K562 (cell line): Measurements from ENCODE around the gene YPEL2. TPM values are rescaled to one million over a fixed set of nuclear protein-coding genes. Genes with fewer than 3 reads are reported as not detected.

Source experiments
- ATAC-seq: fragments of 200-7000 bp; cut with Tn5 transposase; 3 replicates; pipeline ENCODE4 v1.9.1; 2020; ENCODE audit warnings: moderate library complexity
- BruUV-seq: library from RNA; stranded (reverse); fragments of 400-500 nt; replicated peaks from 2 replicates; lab custom pipeline; 2021; lab: Mats Ljungman, UMichigan
- CTCF ChIA-PET: fragments of 300-600 bp; formaldehyde crosslinking; extraction: SDS; loops from one replicate; lab custom pipeline; 2021; ENCODE audit warnings: low intra/inter-chr PET ratio; lab: Yijun Ruan, JAX
- POLR2A ChIA-PET: fragments of 300-600, 350-650 bp; sonication (Branson Sonifier 250); formaldehyde crosslinking; extraction: SDS; loops from one replicate; lab custom pipeline; 2021; ENCODE audit warnings: antibody characterized with exemption, inconsistent platforms; lab: Yijun Ruan, JAX
- DNase-seq, 4 experiments: peaks; one replicate each; pipeline versions ENCODE4 v3.0.0 to v3.0.0-alpha.2; 2011 to 2018; ENCODE audit warnings: low spot score in 3 of 4, mixed read lengths in 3 of 4; ENCODE audit errors: extremely low read depth in 1 of 4
- FAIRE-seq: peaks from 2 replicates; lab custom pipeline; 2011; peaks lifted over from hg19 to GRCh38; lab: Jason Lieb, UNC
- H2AFZ ChIP-seq: 2 replicates; pipeline ENCODE4 v1.6.0; 2011; ENCODE audit warnings: low read depth, low read length, control low read depth, inconsistent platforms
- H3K27ac ChIP-seq: fragments of 200-600 bp; 3 replicates; pipeline ENCODE4 v1.8.0; 2011; ENCODE audit warnings: low read depth, mild to moderate bottlenecking, control low read depth, inconsistent platforms, low read length, moderate library complexity, mixed read lengths; ENCODE audit errors: extremely low read depth
- H3K27me3 ChIP-seq, 2 experiments: fragments of 300-600 bp in 1 of 2; 2 replicates in 1 of 2; 3 replicates in 1 of 2; pipeline versions ENCODE4 v1.6.0 to v1.8.0; 2011; ENCODE audit warnings: inconsistent platforms in 2 of 2, low read length in 2 of 2, mild to moderate bottlenecking in 1 of 2, mixed read lengths in 1 of 2, moderate library complexity in 1 of 2; ENCODE audit not compliant: control insufficient read depth in 2 of 2, insufficient read depth in 2 of 2
- H3K36me3 ChIP-seq: fragments of 300-600 bp; 3 replicates; pipeline ENCODE4 v1.8.0; 2011; ENCODE audit warnings: mild to moderate bottlenecking, low read length, inconsistent platforms; ENCODE audit not compliant: control insufficient read depth, insufficient read depth
- H3K4me1 ChIP-seq, 2 experiments: fragments of 200-600 bp in 1 of 2; replicated peaks in 1 of 2; 2 replicates in 1 of 2; 3 replicates in 1 of 2; pipeline versions ENCODE4 v1.5.1 to v1.8.0; 2011; ENCODE audit warnings: inconsistent platforms in 2 of 2, low read length in 2 of 2, mild to moderate bottlenecking in 1 of 2, mixed read lengths in 1 of 2, moderate library complexity in 1 of 2; ENCODE audit not compliant: control insufficient read depth in 2 of 2, insufficient read depth in 2 of 2
- H3K4me2 ChIP-seq: 2 replicates; pipeline ENCODE4 v1.6.1; 2011; ENCODE audit warnings: low read length, control low read depth, inconsistent platforms, mixed read lengths; ENCODE audit not compliant: insufficient read depth
- H3K4me3 ChIP-seq: fragments of 200-600 bp; sonication (generic), shearing (Covaris generic); 2 replicates; pipeline ENCODE4 v1.5.1; 2016; ENCODE audit warnings: control low read depth, inconsistent platforms
- H3K79me2 ChIP-seq: fragments of 200-600 bp; 3 replicates; pipeline ENCODE4 v1.8.0; 2011; ENCODE audit warnings: low read length, inconsistent platforms; ENCODE audit not compliant: control insufficient read depth, insufficient read depth
- H3K9ac ChIP-seq, 2 experiments: 2 replicates each; pipeline versions ENCODE4 v1.6.0 to v1.6.1; 2011; ENCODE audit warnings: low read depth in 2 of 2, low read length in 2 of 2, control low read depth in 1 of 2, inconsistent platforms in 1 of 2, mild to moderate bottlenecking in 1 of 2, mixed read lengths in 1 of 2; ENCODE audit not compliant: insufficient read depth in 1 of 2
- H3K9me1 ChIP-seq: one replicate; pipeline ENCODE4 v1.6.0; 2011; ENCODE audit warnings: inconsistent platforms, mild to moderate bottlenecking, low read length, moderate library complexity; ENCODE audit not compliant: control insufficient read depth, insufficient read depth
- H3K9me3 ChIP-seq: replicated peaks from 2 replicates; pipeline ENCODE4 v1.5.1; 2011; ENCODE audit warnings: low read depth, low read length, inconsistent platforms; ENCODE audit not compliant: control insufficient read depth, insufficient read depth
- H4K20me1 ChIP-seq: replicated peaks from 2 replicates; pipeline ENCODE4 v1.6.1; 2011; ENCODE audit warnings: low read length, inconsistent platforms, mixed read lengths; ENCODE audit not compliant: control insufficient read depth, insufficient read depth
- CREB1 ChIP-seq, 2 experiments: sonication (generic) in 1 of 2; formaldehyde crosslinking in 1 of 2; IDR thresholded peaks; 2 replicates each; pipeline versions ENCODE4 v1.6.1 to v1.8.0; 2012 to 2022; ENCODE audit warnings: inconsistent platforms in 1 of 2, mild to moderate bottlenecking in 1 of 2, missing genetic modification reagents in 1 of 2, moderate library complexity in 1 of 2
- NBN ChIP-seq: fragments of 450-650 bp; IDR thresholded peaks from 2 replicates; pipeline ENCODE4 v1.6.1; 2016; ENCODE audit warnings: low read depth, mild to moderate bottlenecking
- TGIF2 ChIP-seq: sonication (generic); formaldehyde crosslinking; IDR thresholded peaks from 2 replicates; pipeline ENCODE4 v1.8.1; 2022; ENCODE audit warnings: mild to moderate bottlenecking, missing genetic modification reagents, moderate library complexity
- WGBS: fragments of 100-300 bp; shearing (Covaris generic); methylation state at CpG from one replicate; pipeline ENCODE4 v1.1.6; 2016; ENCODE audit warnings: low coverage, mixed read lengths; ENCODE audit not compliant: insufficient coverage; ENCODE audit errors: missing lambda C conversion rate; 5-methylcytosine and 5-hydroxymethylcytosine counted together
- in situ Hi-C: fragments of 300-500 bp; cut with MboI; formaldehyde crosslinking; loops from 4 replicates; pipeline ENCODE4 v1.15.0; 2018; ENCODE audit warnings: inconsistent platforms, mixed read lengths
- intact Hi-C: fragments of 100-400 bp; cut with micrococcal nuclease; formaldehyde crosslinking; loops from 2 replicates; pipeline ENCODE4 v1.14.2; 2022
- polyA plus RNA-seq, 8 experiments: library from polyadenylated mRNA; depleted of rRNA in 4 of 8; stranded (reverse) in 5 of 8; unstranded in 3 of 8; fragments of >200 nt; fragmentation: Nextera tagmentation in 2 of 8; fragmentation: Illumina TruSeq in 1 of 8; extraction: Ambion mirVana in 2 of 8; extraction: Trizol in 1 of 8; gene quantifications; 2 replicates each; pipeline versions ENCODE4 v1.2.1 to v1.2.3, GENCODE V29; 2011 to 2014; ENCODE audit warnings: inconsistent platforms in 1 of 8, missing spikeins in 1 of 8
- total RNA-seq, 7 experiments: library from RNA; depleted of rRNA in 6 of 7; stranded (reverse); fragments of >200 nt in 6 of 7; fragmentation: Illumina TruSeq in 2 of 7; extraction: Trizol in 2 of 7; gene quantifications; 2 replicates each; pipeline versions ENCODE4 v1.2.1 to v1.2.3, GENCODE V29; 2011 to 2021; ENCODE audit warnings: low replicate concordance in 1 of 7
- TF ChIP-seq, protein P1 (sequence below), 2 experiments: fragments of 450-650 bp in 1 of 2; sonication (generic) in 1 of 2; formaldehyde crosslinking; conservative IDR thresholded peaks; 2 replicates each; pipeline versions ENCODE4 v1.4.0 to v1.8.1; 2020 to 2022; ENCODE audit warnings: mild to moderate bottlenecking in 1 of 2, missing genetic modification reagents in 1 of 2

The YPEL2 gene
- total and polyA plus RNA-seq, 9 of the 15 experiments (the other 6 are each of a cell fraction or from before 2014, with no cell fraction given) = 0.11 to 2.4 (median 0.47) TPM

DNA sequence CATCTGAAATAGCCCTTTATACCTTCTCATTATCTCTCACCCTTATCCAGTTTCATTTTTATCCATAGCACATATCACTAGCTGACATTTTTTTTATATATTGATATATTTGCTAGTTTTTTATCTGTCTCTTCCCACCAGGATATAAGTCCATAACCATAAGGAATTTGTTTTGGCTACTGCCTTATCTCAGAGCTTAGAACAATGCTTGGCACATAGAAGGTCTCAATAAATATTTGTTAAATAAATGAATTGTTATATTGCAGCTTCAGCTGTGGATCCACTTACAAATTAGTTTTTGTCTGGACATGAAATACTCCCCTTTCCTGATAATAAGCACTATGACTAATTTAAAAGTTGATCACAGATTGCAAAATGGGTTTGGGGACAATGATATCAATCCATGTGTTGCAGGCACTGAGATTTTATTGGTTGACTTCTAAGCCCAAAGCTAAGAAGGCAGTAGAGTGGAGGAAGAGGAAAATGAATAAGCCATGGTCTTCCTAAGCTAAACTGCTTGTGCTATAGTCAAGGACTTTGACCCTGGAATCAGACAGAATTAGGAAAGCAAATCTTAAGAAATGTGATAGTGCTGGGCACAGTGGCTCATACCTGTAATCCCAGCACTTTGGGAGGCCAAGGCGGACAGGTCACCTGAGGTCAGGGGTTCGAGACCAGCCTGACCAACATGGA, 31.9 kb upstream of the YPEL2 start:
- no peaks in the 10 kb centered on the region for H3K27me3 ChIP-seq
- no peak for TF ChIP-seq TGIF2
- no peak for TF ChIP-seq CREB1 (IDR thresholded peaks at IDR 0.05)
- TF ChIP-seq CREB1 (CRISPR knock-in tag; IDR thresholded peaks at IDR 0.05) = no peak
- TF ChIP-seq NBN = no peak
- TF ChIP-seq, protein P1, sequence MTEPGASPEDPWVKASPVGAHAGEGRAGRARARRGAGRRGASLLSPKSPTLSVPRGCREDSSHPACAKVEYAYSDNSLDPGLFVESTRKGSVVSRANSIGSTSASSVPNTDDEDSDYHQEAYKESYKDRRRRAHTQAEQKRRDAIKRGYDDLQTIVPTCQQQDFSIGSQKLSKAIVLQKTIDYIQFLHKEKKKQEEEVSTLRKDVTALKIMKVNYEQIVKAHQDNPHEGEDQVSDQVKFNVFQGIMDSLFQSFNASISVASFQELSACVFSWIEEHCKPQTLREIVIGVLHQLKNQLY (CRISPR knock-in tag; conservative IDR thresholded peaks at IDR 0.05) = no peak
- TF ChIP-seq, all 486 proteins: peak for 0
- in situ Hi-C loops = loop anchor here (10.0 kb wide), 1 partner anchor 345 kb away; no protein-coding TSS in a partner anchor
- no TSS peak for BruUV-seq
- no peak overlapping the region for H3K4me3 ChIP-seq
- WGBS = 88% methylated on average over 2 of the region's 2 CpGs
- ATAC-seq (no peak), DNase-seq (no peak), FAIRE-seq (no peak)
- no peaks in the 10 kb centered on the region for H3K9me3 ChIP-seq
- CTCF ChIA-PET = no interaction called here
- no peaks in the 10 kb centered on the region for H3K9me1 ChIP-seq
- intact Hi-C loops = no loop called here
- no peak overlapping the region for H3K4me2 ChIP-seq
- H4K20me1 ChIP-seq = no peaks in the 10 kb centered on the region
- H3K9ac ChIP-seq = no peak overlapping the region
- no peaks in the 10 kb centered on the region for H3K79me2 ChIP-seq
- H2AFZ ChIP-seq = no peak overlapping the region
- POLR2A ChIA-PET = no interaction called here
- H3K27ac ChIP-seq = no peak overlapping the region
- H3K36me3 ChIP-seq = no peaks in the 10 kb centered on the region
- peaks cover 14 to 16% of the 10 kb centered on the region in 2 experiments for H3K4me1 ChIP-seq
